Neuron (in vitro differentiated cells): Measurements from ENCODE around the gene SMCO4.

Source experiments
- H2AFZ ChIP-seq: one replicate; pipeline ENCODE4 v1.6.1; 2013; ENCODE audit warnings: low read depth, mild to moderate bottlenecking, inconsistent platforms, low read length, moderate library complexity
- H3K27me3 ChIP-seq: one replicate; pipeline ENCODE4 v1.6.1; 2013; ENCODE audit warnings: low read length; ENCODE audit not compliant: insufficient read depth
- H3K36me3 ChIP-seq: one replicate; pipeline ENCODE4 v1.6.1; 2013; ENCODE audit warnings: low read length; ENCODE audit not compliant: insufficient read depth
- H3K4me1 ChIP-seq: one replicate; pipeline ENCODE4 v1.6.1; 2013; ENCODE audit warnings: low read length; ENCODE audit not compliant: insufficient read depth
- H3K4me3 ChIP-seq: 2 replicates; pipeline ENCODE4 v1.5.1; 2013; ENCODE audit warnings: mild to moderate bottlenecking, low read length, moderate library complexity
- H3K9me3 ChIP-seq: one replicate; pipeline ENCODE4 v1.6.1; 2013; ENCODE audit warnings: low read length

The SMCO4 gene

DNA sequence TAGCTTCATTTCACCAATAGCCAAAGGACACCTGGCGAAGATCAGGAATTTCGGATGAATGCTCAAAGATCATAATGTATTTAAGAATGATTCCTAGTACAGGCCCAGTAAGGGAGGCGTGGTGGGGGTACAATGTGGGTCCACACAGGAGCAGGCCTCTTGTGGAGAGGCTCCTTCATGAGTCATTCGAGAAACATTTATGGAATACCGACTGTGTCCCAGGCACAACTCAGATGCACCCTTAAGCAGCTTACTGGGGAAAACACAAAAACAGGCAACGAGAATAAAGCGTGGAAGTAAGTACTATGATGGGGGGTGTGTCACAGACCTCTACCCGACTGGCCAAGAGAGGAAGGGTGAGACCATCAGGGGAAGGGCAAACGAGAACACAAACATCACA is 44.5 kb downstream of the SMCO4 start:
- Histone ChIP-seq H3K4me3 (no peak overlapping the region), H2AFZ (no peak overlapping the region), H3K4me1 (peaks cover 13% of the 10 kb centered on the region), H3K9me3 (peaks cover 4% of the 10 kb centered on the region), H3K36me3 (no peaks in the 10 kb centered on the region), H3K27me3 (no peaks in the 10 kb centered on the region)

DNA sequence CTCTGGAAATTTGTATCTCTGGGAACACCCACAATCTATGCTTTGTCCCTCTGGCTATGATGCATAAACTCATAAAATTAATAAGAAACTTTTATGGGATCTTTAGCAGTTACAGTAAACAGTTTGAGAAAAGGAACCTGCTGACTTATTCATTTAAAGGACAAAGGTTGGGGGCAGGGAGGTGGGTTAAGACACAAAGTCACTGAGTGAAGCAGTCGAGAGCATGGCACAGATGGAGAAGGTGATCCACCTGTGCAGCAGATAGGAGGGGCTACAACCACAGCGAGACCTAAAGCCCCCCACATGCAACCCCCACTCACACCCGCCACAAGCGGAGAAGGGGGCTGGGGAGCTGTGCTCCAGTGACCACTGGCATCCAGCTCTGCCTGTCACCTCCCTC is 45.0 kb downstream of the SMCO4 start:
- H3K4me3 ChIP-seq: no peak overlapping the region
- H3K36me3 ChIP-seq: no peaks in the 10 kb centered on the region
- peaks cover 13% of the 10 kb centered on the region for H3K4me1 ChIP-seq
- H3K9me3 ChIP-seq: peaks cover 1% of the 10 kb centered on the region
- no peak overlapping the region for H2AFZ ChIP-seq
- no peaks in the 10 kb centered on the region for H3K27me3 ChIP-seq

DNA sequence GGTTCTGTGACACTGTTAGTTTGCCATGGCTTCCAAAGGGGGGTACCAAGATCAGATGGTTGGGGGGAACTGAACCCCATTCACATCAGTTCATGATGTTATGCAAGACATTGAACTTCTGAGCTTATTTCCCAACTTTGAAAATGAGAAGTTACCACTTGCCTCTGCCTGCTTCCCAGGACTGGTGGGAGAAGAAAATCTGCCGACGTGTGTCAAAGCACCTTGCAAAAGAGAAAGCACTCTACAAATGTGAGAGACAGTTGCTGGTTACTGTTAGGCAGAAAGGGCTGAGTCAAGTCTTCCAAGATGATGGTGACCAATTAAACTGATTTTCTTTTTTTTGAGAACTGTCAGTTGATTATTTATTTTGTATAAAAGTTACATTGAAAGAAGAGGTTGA is 45.6 kb downstream of the SMCO4 start:
- no peaks in the 10 kb centered on the region for H3K27me3 ChIP-seq
- no peaks in the 10 kb centered on the region for H3K36me3 ChIP-seq

GRCh38 chr11:93494357-93494756 is 48.8 kb downstream of the SMCO4 start:
- no peaks in the 10 kb centered on the region for H3K27me3 ChIP-seq
- no peak overlapping the region for H2AFZ ChIP-seq
- H3K36me3 ChIP-seq: no peaks in the 10 kb centered on the region
- H3K4me1 ChIP-seq: peaks cover 13% of the 10 kb centered on the region
- no peaks in the 10 kb centered on the region for H3K9me3 ChIP-seq
- no peak overlapping the region for H3K4me3 ChIP-seq

More for the DNA sequence above, 45.6 kb downstream of the SMCO4 start:
- H2AFZ ChIP-seq: no peak overlapping the region
- H3K4me3 ChIP-seq: no peak overlapping the region
- H3K4me1 ChIP-seq: peaks cover 13% of the 10 kb centered on the region
- H3K9me3 ChIP-seq: peaks cover 1% of the 10 kb centered on the region

DNA sequence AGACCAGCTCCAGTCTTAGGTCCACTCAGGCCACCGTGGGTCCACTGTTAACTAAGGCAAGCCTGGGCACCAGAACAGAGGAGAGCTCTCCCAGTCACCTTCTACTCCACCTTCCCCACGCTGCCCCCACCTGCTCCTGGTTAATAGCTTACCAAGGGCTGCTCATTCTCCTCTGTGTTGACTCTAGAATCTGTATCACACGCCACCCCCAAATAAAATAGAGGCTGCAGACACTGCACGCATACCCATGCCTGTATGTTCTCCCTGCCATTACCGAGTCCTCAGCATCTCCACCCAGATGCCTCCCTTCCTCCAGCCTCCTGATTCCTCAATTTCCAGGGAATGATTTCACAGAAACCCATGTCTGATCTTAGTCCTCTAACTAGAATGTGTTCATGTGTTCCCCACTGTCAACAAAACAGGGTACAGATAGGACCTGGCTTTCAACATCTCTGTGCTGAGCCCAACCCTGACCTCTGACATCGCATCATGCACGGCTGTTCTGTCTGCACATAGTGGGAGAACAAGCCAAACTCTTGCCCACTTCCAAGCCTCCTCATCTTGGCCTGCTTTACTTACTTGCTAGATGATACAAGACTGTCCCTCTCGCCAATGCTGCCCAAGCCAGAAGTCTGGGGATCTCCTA is 49.8 kb downstream of the SMCO4 start:
- Histone ChIP-seq H2AFZ (no peak overlapping the region), H3K4me1 (peaks cover 20% of the 10 kb centered on the region), H3K9me3 (no peaks in the 10 kb centered on the region), H3K4me3 (no peak overlapping the region), H3K36me3 (no peaks in the 10 kb centered on the region), H3K27me3 (no peaks in the 10 kb centered on the region)

GRCh38 chr11:93492464-93493251 is 50.5 kb downstream of the SMCO4 start:
- no peaks in the 10 kb centered on the region for H3K27me3 ChIP-seq
- H3K4me3 ChIP-seq: no peak overlapping the region
- no peaks in the 10 kb centered on the region for H3K36me3 ChIP-seq
- H3K4me1 ChIP-seq: peaks cover 27% of the 10 kb centered on the region
- H3K9me3 ChIP-seq: no peaks in the 10 kb centered on the region
- no peak overlapping the region for H2AFZ ChIP-seq

- no peak overlapping the region for H3K4me3 ChIP-seq
- peaks cover 34% of the 10 kb centered on the region for H3K4me1 ChIP-seq
- H2AFZ ChIP-seq: no peak overlapping the region
- H3K27me3 ChIP-seq: no peaks in the 10 kb centered on the region
- no peaks in the 10 kb centered on the region for H3K36me3 ChIP-seq
- no peaks in the 10 kb centered on the region for H3K9me3 ChIP-seq
Observed at GRCh38 chr11:93491973-93492372, 51.2 kb downstream of the SMCO4 start.

GRCh38 chr11:93490996-93491618 is 52.1 kb downstream of the SMCO4 start:
- Histone ChIP-seq H3K27me3 (no peaks in the 10 kb centered on the region), H3K4me3 (no peak overlapping the region), H3K36me3 (no peaks in the 10 kb centered on the region), H3K9me3 (no peaks in the 10 kb centered on the region), H2AFZ (no peak overlapping the region), H3K4me1 (peaks cover 42% of the 10 kb centered on the region)

DNA sequence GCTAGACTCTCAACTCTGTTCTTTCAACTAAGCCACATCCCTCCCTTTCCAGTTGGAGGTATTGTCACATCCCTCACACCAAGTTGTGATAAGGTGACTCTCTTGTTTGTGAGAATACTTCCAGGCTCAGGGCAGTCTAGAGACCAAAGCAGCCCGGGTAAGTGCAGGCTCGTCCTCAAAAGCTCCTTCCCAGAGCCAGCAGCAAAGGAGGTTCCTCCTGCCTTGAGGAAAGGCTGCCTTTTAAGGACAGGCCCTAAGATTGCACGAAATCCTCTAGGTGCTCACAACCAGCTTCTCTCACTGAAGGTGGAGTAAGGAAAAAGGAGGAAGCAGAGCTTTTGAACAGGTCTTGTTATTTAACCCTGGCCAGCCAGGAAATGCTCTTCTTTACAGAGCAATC is 53.4 kb downstream of the SMCO4 start:
- H2AFZ ChIP-seq: no peak overlapping the region
- no peaks in the 10 kb centered on the region for H3K27me3 ChIP-seq
- no peak overlapping the region for H3K4me3 ChIP-seq
- no peaks in the 10 kb centered on the region for H3K36me3 ChIP-seq
- peaks cover 40% of the 10 kb centered on the region for H3K4me1 ChIP-seq
- H3K9me3 ChIP-seq: no peaks in the 10 kb centered on the region

- Histone ChIP-seq H2AFZ (no peak overlapping the region), H3K36me3 (no peaks in the 10 kb centered on the region), H3K9me3 (no peaks in the 10 kb centered on the region), H3K4me3 (no peak overlapping the region), H3K27me3 (no peaks in the 10 kb centered on the region), H3K4me1 (peaks cover 36% of the 10 kb centered on the region)
Observed at GRCh38 chr11:93487032-93487483, 56.1 kb downstream of the SMCO4 start.

DNA sequence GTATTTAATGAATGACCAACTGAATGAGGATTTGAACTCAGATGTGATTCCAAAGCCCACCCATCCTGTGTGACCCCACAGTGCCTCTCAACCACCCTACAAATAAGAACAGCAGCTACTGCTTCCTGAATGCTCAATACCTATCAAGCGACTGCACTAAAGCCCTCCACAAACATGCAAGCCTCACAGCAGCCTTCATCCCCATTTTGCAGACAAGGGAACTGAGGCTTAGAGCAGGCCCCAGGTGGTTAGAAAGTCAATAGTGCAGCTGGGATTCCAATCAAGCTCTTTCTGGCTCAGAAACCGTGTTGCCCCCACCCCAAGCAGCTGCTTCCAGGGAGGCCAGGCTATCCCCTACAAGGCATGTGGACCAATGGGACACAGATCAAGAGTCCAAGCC is 57.2 kb downstream of the SMCO4 start:
- Histone ChIP-seq H3K4me3 (no peak overlapping the region), H3K4me1 (peaks cover 36% of the 10 kb centered on the region), H3K9me3 (no peaks in the 10 kb centered on the region), H3K27me3 (no peaks in the 10 kb centered on the region), H3K36me3 (no peaks in the 10 kb centered on the region), H2AFZ (no peak overlapping the region)

- H3K27me3 ChIP-seq: no peaks in the 10 kb centered on the region
- no peak overlapping the region for H2AFZ ChIP-seq
- no peaks in the 10 kb centered on the region for H3K36me3 ChIP-seq
- H3K4me1 ChIP-seq: peaks cover 36% of the 10 kb centered on the region
- H3K9me3 ChIP-seq: no peaks in the 10 kb centered on the region
- no peak overlapping the region for H3K4me3 ChIP-seq
Observed at GRCh38 chr11:93484716-93485115, 58.5 kb downstream of the SMCO4 start.

DNA sequence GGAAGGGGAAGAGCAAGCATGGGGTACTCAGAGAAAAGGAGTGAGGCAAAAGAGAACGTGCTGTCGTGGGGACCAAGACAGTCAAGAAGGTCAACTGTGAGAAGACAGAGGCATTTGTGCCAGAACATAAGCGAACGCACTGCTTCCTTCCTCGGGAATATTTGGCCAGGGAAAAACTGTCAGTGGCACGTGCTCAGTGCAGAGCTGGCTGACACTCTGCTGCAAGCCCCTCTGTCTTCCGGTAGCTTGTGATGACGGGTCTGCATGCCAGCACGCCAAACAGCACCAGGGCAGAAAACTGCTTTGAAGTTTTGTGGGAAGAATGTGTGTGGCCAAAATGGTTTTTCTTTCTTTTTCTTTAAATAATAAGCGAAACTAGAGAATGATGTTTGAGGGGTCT is 60.6 kb downstream of the SMCO4 start:
- no peak overlapping the region for H3K4me3 ChIP-seq
- no peaks in the 10 kb centered on the region for H3K9me3 ChIP-seq
- H2AFZ ChIP-seq: no peak overlapping the region
- H3K27me3 ChIP-seq: no peaks in the 10 kb centered on the region
- H3K4me1 ChIP-seq: peaks cover 34% of the 10 kb centered on the region
- H3K36me3 ChIP-seq: no peaks in the 10 kb centered on the region
